ENCODE measurements around the gene AKAP6.
"Not testable (repeated sequence)": the region's sequence is repeated elsewhere in the genome, so short reads cannot be mapped to it uniquely, and the experiment has no call there.

The AKAP6 gene

GRCh38 chr14:32453857-32454810, 125.0 kb downstream of the AKAP6 start:
- no peak for DNase-seq

DNA sequence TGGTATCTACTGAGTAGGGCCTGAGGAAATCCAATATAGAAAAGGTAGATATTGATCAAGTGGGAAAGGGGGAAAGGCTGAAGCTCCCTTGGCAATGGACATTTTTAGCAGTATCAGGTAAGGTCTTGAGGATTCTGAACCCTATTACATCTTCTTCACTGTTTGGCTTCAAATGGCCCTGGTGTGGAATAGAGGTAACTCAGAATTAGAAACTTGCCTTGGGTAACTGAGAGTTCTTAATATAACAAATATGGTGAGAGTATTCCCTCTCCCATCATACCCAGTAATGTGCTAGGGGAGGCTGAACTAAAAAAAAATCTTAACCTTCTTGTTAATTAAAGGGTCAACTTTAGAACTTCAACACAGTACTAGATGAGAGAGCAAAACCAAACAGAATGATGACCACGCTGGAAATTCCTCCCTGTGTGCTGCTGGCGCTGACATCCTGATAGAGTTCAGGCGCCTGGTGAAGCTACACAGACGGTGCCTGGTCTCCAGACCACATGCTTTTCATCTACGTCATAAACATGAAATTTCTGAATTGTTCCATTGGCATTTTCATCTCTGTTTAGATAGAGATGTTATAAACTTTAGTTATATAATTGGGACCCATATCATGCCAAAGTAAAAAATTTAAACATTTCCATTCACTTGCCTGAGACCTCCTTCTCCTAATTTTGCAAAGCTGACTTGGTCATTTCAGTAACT, 128.3 kb downstream of the AKAP6 start:
- DNase-seq, result no peak

DNA sequence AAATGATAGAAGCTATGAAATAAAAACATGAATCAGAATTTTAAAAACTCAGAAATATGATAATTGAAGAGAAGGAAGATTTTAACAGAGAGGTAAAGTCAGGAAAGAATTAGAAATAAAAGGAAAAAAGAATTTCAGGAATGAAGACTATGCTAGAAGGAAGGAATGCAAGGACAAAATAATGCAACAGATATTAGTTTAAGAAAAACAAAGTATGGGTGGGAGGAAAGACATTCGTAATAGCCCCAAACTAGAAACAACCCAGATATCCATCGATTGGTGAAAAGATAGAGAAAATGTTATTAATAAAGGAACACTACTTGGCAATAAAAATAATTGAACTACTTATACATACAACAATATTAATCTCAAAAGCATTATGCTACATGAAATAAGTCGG, 129.6 kb downstream of the AKAP6 start:
- DNase-seq, result no peak

GRCh38 chr14:32460267-32460666, 131.2 kb downstream of the AKAP6 start:
- DNase-seq, result no peak

- DNase-seq, result not testable (repeated sequence)
Measured at GRCh38 chr14:32462553-32462952, 133.5 kb downstream of the AKAP6 start.

DNA sequence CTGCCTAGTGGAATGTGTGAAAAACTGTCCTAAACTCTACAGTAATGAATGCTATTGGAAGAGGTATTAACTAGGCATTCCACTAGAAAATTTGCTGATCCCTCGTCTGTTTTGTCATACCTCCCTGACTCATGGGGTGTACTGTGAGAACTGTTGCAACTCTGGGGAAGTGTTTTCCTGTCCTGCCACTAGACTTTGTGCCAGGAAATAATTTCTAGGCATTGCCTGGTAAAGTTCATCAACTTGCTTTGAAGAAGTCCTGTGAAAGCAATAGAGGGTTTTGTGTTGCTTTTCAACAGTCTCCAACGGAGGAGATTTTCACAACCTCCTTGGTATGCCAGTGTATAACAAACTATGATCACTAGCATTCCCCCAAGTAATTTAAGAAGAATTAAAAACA, 139.9 kb downstream of the AKAP6 start:
- no peak for DNase-seq

- no peak for DNase-seq
Measured at GRCh38 chr14:32469388-32470160, 140.5 kb downstream of the AKAP6 start.

DNA sequence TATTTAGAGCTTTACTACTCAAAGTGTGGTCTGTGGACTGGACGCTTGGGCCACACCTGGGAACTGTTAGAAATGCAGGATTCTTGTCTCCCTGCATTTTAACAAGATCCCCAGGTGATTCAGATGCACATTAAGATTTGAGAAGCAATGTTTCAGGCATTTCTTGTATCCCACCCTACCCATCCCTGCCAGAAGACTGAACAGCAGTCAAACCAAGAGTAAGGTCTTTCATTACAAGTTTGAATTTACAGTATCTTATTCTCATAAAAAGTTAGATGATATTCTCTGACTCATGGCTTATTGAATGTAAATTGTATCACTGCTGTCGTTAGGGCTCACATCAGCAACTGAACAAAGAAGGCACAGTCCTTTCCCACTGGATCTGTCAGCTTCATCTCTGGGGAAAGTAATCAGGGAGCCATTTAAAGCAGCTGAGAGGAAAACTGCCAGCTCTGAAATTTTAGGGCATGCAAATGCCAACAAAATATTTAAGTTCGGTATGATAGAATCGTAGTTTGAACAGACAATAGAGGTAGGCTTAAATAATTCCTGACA, 141.1 kb downstream of the AKAP6 start:
- no peak for DNase-seq

- DNase-seq, result no peak
Measured at GRCh38 chr14:32471181-32471580, 142.1 kb downstream of the AKAP6 start.

GRCh38 chr14:32472076-32472475, 143.0 kb downstream of the AKAP6 start:
- no peak for DNase-seq

DNA sequence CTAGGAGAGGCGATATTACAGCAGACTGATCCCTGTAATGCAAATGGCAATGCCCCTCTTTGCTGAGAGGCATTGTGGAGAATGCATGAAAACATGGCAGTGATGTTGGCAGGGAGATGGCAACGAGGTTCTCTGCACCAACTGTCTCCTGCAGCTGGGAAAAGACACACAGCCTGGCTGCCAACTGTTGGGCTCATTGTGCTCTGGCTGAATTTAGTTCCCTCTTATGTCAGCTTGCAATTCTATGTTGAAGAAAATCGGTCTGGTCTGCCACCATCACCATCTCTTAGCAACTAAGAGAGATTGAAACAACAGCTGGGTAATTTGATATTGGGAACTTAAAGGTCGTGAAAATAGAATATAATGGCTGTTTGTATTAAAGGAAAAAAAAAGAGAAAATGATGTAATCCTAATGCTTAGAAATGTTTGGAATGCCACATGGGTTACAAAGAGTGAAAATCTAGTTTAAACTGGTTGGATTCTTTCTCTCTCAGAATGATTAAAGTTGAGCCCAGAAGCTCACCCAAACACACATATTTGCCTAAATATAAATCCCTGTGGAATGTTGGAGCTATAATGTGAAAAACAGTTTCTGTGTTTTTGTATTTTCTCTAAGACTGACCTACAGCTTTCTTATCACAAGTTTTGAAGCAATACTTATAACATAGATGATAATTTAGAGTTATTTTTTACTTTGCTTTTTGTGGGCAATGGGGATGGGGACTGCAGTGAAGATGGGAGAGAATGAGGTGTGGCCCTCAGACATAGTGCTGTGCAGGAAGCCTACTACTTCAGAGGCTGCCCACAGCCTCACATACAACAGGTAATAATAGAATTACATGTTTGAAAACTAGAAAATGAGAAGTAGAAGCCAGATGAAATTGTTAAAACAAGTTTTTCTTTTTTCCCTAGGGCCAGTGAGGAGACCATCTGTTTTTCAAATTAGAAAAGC, 143.7 kb downstream of the AKAP6 start:
- no peak for DNase-seq

DNA sequence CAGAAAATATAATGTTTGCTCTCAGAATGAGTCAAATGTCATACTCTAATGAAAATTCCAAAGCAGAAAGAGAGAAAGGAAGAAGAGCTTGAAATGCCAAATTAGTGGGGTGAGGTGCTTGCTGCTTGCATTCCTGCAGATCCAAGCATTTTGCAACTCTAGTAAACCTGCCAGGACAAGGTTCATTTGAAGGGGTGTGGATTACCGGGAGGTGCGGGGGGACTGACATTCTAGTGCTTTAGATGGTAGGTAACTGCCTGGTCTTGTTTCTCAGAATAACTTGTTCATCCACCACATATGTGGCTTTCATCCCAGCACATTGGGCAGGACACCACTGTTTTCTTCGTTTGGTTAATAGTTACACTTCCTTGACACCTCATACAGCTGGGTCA, 144.4 kb downstream of the AKAP6 start:
- DNase-seq, result no peak

DNA sequence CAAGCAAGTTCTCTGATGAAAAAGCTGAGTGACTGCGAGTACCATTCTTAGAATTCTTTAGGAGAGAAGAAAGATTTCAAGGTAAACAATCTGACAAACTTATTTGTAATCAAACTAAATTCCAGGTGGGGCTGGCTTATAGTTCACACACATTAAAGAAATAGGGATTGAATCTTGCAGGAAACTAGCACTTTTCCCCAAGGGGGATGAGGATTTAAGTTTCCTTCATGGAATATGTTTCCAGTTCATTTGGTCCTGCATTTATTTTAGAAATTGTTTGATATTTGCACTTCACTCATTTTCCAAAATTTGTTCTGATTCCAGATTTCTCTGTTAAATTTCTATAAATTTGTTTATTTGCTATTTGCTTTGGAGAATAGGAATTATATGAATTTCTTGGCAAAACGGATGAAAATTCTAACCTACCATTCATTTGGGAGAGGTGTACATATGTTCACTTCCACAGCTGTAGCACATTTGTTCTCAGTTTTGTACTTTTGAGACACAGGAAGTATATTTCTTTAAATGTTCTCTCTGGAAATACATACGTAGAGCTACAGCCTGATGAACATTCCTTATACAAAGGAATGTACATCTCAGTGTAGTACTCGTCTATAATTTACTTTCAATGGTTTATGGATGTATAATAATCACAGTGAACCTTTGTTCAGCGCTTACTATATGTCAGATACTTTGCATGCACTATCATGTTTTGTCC, 145.5 kb downstream of the AKAP6 start:
- DNase-seq, result no peak

- DNase-seq, result no peak
Measured at GRCh38 chr14:32476532-32476931, 147.4 kb downstream of the AKAP6 start.

DNA sequence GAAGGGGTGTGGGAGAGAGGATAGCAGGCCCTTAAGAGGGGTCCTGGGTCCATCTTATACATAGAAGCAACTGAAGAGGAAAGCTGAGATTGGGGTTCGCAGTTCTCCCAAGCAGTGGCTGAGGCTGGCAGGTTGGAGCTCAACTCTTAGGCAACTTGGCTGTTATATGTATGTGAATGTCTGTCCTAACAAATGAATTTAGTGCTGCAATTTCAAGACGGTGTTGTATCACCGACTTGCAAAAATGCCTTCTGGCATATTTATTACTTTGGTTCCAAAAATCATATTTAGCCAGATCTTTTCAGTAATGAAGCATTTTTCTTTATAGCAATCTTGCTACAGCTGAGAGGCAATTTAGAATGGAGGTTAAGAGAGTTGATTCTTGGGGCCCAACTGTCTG, 148.3 kb downstream of the AKAP6 start:
- no peak for DNase-seq

DNA sequence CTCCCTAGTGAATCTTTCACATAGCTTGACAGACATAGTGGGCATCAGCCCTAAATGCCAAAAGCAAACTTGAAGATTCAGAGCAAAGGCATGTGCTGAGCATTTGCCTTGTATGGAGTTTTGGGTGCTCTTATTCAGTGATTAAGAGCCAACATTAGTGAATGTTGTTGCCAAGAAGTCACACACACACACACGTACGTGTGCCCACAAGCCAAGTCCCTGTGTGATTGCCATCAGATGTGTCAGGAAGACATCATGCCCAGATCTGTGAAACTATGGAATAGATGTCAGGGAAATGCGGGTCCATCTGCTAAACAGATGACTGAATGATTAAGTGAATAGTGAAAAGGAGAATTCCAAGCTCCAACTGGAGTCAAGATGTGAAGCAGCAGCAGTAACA, 149.0 kb downstream of the AKAP6 start:
- no peak for DNase-seq

DNA sequence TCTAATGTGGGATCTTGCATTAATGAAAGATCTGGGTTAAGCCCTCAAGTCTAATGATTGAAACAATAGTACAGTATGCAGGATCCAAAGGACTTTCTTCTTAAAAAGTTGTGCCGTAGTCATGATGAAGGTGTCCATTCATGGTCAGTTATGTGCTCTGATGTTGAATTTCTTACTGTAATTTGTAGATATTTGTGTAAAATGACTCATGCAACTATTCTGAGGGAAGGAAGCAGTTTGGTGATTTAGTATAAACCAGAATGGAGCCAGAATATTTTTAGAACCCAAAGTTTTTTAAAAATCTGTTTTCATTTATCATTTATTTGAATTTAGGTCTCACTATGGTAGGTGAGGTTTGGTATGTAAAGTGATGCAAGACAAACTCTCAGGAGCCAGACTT, 151.2 kb downstream of the AKAP6 start:
- no peak for DNase-seq

GRCh38 chr14:32481707-32482106, 152.6 kb downstream of the AKAP6 start:
- no peak for DNase-seq

- no peak for DNase-seq
Measured at GRCh38 chr14:32491416-32492016, 162.4 kb downstream of the AKAP6 start.

GRCh38 chr14:32492457-32492856, 163.4 kb downstream of the AKAP6 start:
- no peak for DNase-seq

All from activated T-cell treated with anti-CD3 and anti-CD28 coated beads, Interleukin-2, amount 50 U/mL, for 48 hours (primary cell).